Measurements from ENCODE around the gene DNER.
"Not testable (repeated sequence)": the region's sequence is repeated elsewhere in the genome, so short reads cannot be mapped to it uniquely, and the experiment has no call there.

DNER gene

GRCh38 chr2:229375251-229375650 is 339.1 kb downstream of the DNER start:
- no peak for DNase-seq

- not testable (repeated sequence) for DNase-seq
Measured at GRCh38 chr2:229373311-229373710, 341.0 kb downstream of the DNER start.

- no peak for DNase-seq
Measured at GRCh38 chr2:229372207-229372606, 342.1 kb downstream of the DNER start.

GRCh38 chr2:229371086-229371485 is 343.3 kb downstream of the DNER start:
- DNase-seq: no peak

- no peak for DNase-seq
Measured at GRCh38 chr2:229370509-229370908, 343.8 kb downstream of the DNER start.

GRCh38 chr2:229363185-229363814 is 351.1 kb downstream of the DNER start:
- DNase-seq: no peak

- no peak for DNase-seq
Measured at GRCh38 chr2:229350883-229351282, 363.5 kb downstream of the DNER start.

GRCh38 chr2:229350117-229350805 is 364.1 kb downstream of the DNER start:
- no peak for DNase-seq

GRCh38 chr2:229348128-229348527 is 366.2 kb downstream of the DNER start:
- no peak for DNase-seq

GRCh38 chr2:229346816-229347540 is 367.4 kb downstream of the DNER start:
- DNase-seq: no peak

- DNase-seq: no peak
Measured at GRCh38 chr2:229344955-229345354, 369.4 kb downstream of the DNER start.

GRCh38 chr2:229344151-229344551 is 370.2 kb downstream of the DNER start:
- DNase-seq: no peak

GRCh38 chr2:229343661-229344060 is 370.7 kb downstream of the DNER start:
- DNase-seq: no peak

GRCh38 chr2:229342376-229342775 is 372.0 kb downstream of the DNER start:
- no peak for DNase-seq

- DNase-seq: no peak
Measured at GRCh38 chr2:229340086-229340760, 374.1 kb downstream of the DNER start.

GRCh38 chr2:229339618-229340017 is 374.7 kb downstream of the DNER start:
- no peak for DNase-seq

GRCh38 chr2:229339171-229339570 is 375.2 kb downstream of the DNER start:
- not testable (repeated sequence) for DNase-seq

GRCh38 chr2:229335877-229336346 is 378.4 kb downstream of the DNER start:
- no peak for DNase-seq

- DNase-seq: no peak
Measured at GRCh38 chr2:229335330-229335729, 379.0 kb downstream of the DNER start.

GRCh38 chr2:229330952-229331351 is 383.4 kb downstream of the DNER start:
- no peak for DNase-seq

- no peak for DNase-seq
Measured at GRCh38 chr2:229319558-229319957, 394.8 kb downstream of the DNER start.

GRCh38 chr2:229314117-229314516 is 400.2 kb downstream of the DNER start:
- DNase-seq: no peak

- no peak for DNase-seq
Measured at GRCh38 chr2:229313591-229313990, 400.8 kb downstream of the DNER start.
